Karpas-422 (cell line): ENCODE data around the gene H1-8. TPM values are rescaled to one million over a fixed set of nuclear protein-coding genes. Genes with fewer than 3 reads are reported as not detected.
"Not testable (repeated sequence)": the region's sequence is repeated elsewhere in the genome, so short reads cannot be mapped to it uniquely, and the experiment has no call there.

Source experiments
- DNase-seq: peaks from one replicate; pipeline ENCODE4 v3.0.0-alpha.2; 2015
- H2AFZ ChIP-seq: fragments of 200-600 bp; sonication (generic); 2 replicates; pipeline ENCODE4 v1.6.1; 2014; ENCODE audit warnings: antibody characterized with exemption, low read length, mixed read lengths
- H3K27ac ChIP-seq: fragments of 200-600 bp; sonication (generic); 2 replicates; pipeline ENCODE4 v1.5.1; 2014; ENCODE audit warnings: mild to moderate bottlenecking, low read length, moderate library complexity
- H3K27me3 ChIP-seq: fragments of 200-600 bp; sonication (generic); 2 replicates; pipeline ENCODE4 v1.6.1; 2014; ENCODE audit warnings: low read length, mixed read lengths
- H3K36me3 ChIP-seq: fragments of 200-600 bp; sonication (generic); 2 replicates; pipeline ENCODE4 v1.6.1; 2014; ENCODE audit warnings: low read length, mixed read lengths; ENCODE audit not compliant: insufficient read depth
- H3K4me1 ChIP-seq: fragments of 200-600 bp; sonication (generic); 2 replicates; pipeline ENCODE4 v1.6.1; 2014; ENCODE audit warnings: mild to moderate bottlenecking, low read length, mixed read lengths
- H3K4me2 ChIP-seq: fragments of 200-600 bp; sonication (generic); 2 replicates; pipeline ENCODE4 v1.6.1; 2014; ENCODE audit warnings: low read length, low read depth, mild to moderate bottlenecking; ENCODE audit not compliant: poor library complexity, severe bottlenecking
- H3K4me3 ChIP-seq: fragments of 200-600 bp; sonication (generic); 2 replicates; pipeline ENCODE4 v1.5.1; 2014; ENCODE audit warnings: mild to moderate bottlenecking, antibody characterized with exemption, low read length, mixed read lengths
- H3K79me2 ChIP-seq: fragments of 200-600 bp; sonication (generic); 2 replicates; pipeline ENCODE4 v1.6.1; 2014; ENCODE audit warnings: mild to moderate bottlenecking, low read length, mixed read lengths
- H3K9ac ChIP-seq: fragments of 200-600 bp; sonication (generic); 2 replicates; pipeline ENCODE4 v1.6.0; 2014; ENCODE audit warnings: low read length
- H3K9me2 ChIP-seq: fragments of 200-600 bp; sonication (generic), shearing (Covaris generic); replicated peaks from 2 replicates; pipeline ENCODE4 v1.6.0; 2014; ENCODE audit warnings: mild to moderate bottlenecking, low read length, moderate library complexity; ENCODE audit not compliant: insufficient read depth
- H3K9me3 ChIP-seq: fragments of 300-700, 200-600 bp; sonication (generic); 2 replicates; pipeline ENCODE4 v1.6.1; 2014; ENCODE audit warnings: low read length, mixed read lengths
- H4K20me1 ChIP-seq: fragments of 200-600 bp; sonication (generic); 2 replicates; pipeline ENCODE4 v1.6.1; 2014; ENCODE audit warnings: mild to moderate bottlenecking, antibody characterized with exemption, low read length, low read depth; ENCODE audit not compliant: insufficient read depth
- total RNA-seq: library from RNA; depleted of rRNA; stranded (reverse); fragments of >200 nt; shearing (Covaris generic); gene quantifications from 2 replicates; pipeline ENCODE4 v1.2.3, GENCODE V29; 2014; ENCODE audit warnings: low replicate concordance; rRNA removed

H1-8 gene
- total RNA-seq: not detected in 2 replicates

- H3K79me2 ChIP-seq: no peaks in the 10 kb centered on the region
- no peaks in the 10 kb centered on the region for H3K27me3 ChIP-seq
- H3K4me2 ChIP-seq: no peak within 1 kb of the TSS
- H3K36me3 ChIP-seq: no peaks in the 10 kb centered on the region
- H3K9ac ChIP-seq: no peak within 1 kb of the TSS
- no peak within 1 kb of the TSS for H3K4me3 ChIP-seq
- no peaks in the 10 kb centered on the region for H3K4me1 ChIP-seq
- no peaks in the 10 kb centered on the region for H4K20me1 ChIP-seq
- H3K27ac ChIP-seq: no peak within 1 kb of the TSS
- DNase-seq: no peak
- no peaks in the 10 kb centered on the region for H3K9me2 ChIP-seq
- H3K9me3 ChIP-seq: no peaks in the 10 kb centered on the region
- no peak within 1 kb of the TSS for H2AFZ ChIP-seq
These were observed at the start of gene H1-8 for GRCh38 chr3:129543156-129543790. Gene H1-8 (plus strand): TSS chr3:129543175. CDS start chr3:129543219, 44 bp downstream.

GRCh38 chr3:129493206-129493605, 49.8 kb upstream of the H1-8 start:
- H3K4me1 ChIP-seq: no peaks in the 10 kb centered on the region
- no peaks in the 10 kb centered on the region for H3K27me3 ChIP-seq
- H3K79me2 ChIP-seq: no peaks in the 10 kb centered on the region
- no peak overlapping the region for H3K4me3 ChIP-seq
- no peak overlapping the region for H3K4me2 ChIP-seq
- no peaks in the 10 kb centered on the region for H3K36me3 ChIP-seq
- no peaks in the 10 kb centered on the region for H3K9me2 ChIP-seq
- H3K9me3 ChIP-seq: no peaks in the 10 kb centered on the region
- no peaks in the 10 kb centered on the region for H4K20me1 ChIP-seq
- no peak overlapping the region for H2AFZ ChIP-seq
- no peak overlapping the region for H3K9ac ChIP-seq
- no peak overlapping the region for H3K27ac ChIP-seq
- no peak for DNase-seq

- H3K9me2 ChIP-seq, DNase-seq, H3K27ac ChIP-seq, H4K20me1 ChIP-seq, H3K4me3 ChIP-seq, H3K4me2 ChIP-seq, H3K9ac ChIP-seq, H2AFZ ChIP-seq, H3K27me3 ChIP-seq, H3K36me3 ChIP-seq, H3K9me3 ChIP-seq, H3K79me2 ChIP-seq, H3K4me1 ChIP-seq: not testable (repeated sequence)
These were observed 48.5 kb upstream of the H1-8 start for GRCh38 chr3:129494499-129494898.

- H3K9me3 ChIP-seq, H2AFZ ChIP-seq, H4K20me1 ChIP-seq, H3K4me2 ChIP-seq, DNase-seq, H3K4me3 ChIP-seq, H3K9me2 ChIP-seq, H3K27me3 ChIP-seq, H3K9ac ChIP-seq, H3K79me2 ChIP-seq, H3K27ac ChIP-seq, H3K4me1 ChIP-seq, H3K36me3 ChIP-seq: not testable (repeated sequence)
These were observed 47.9 kb upstream of the H1-8 start for GRCh38 chr3:129495006-129495639.

GRCh38 chr3:129497876-129498275, 45.1 kb upstream of the H1-8 start:
- not testable (repeated sequence) for H3K4me2 ChIP-seq, H3K4me1 ChIP-seq

GRCh38 chr3:129498603-129499488, 44.1 kb upstream of the H1-8 start:
- H3K4me2 ChIP-seq, H3K79me2 ChIP-seq, H3K9me2 ChIP-seq, H2AFZ ChIP-seq, DNase-seq, H4K20me1 ChIP-seq, H3K9ac ChIP-seq, H3K4me1 ChIP-seq, H3K36me3 ChIP-seq, H3K27me3 ChIP-seq, H3K4me3 ChIP-seq, H3K27ac ChIP-seq, H3K9me3 ChIP-seq: not testable (repeated sequence)

More at GRCh38 chr3:129497876-129498275, 45.1 kb upstream of the H1-8 start:
- DNase-seq, H3K9me3 ChIP-seq, H3K36me3 ChIP-seq, H3K4me3 ChIP-seq, H3K9me2 ChIP-seq, H2AFZ ChIP-seq, H4K20me1 ChIP-seq, H3K27ac ChIP-seq, H3K79me2 ChIP-seq, H3K9ac ChIP-seq, H3K27me3 ChIP-seq: not testable (repeated sequence)

- H3K4me2 ChIP-seq, H2AFZ ChIP-seq: not testable (repeated sequence)
These were observed 43.2 kb upstream of the H1-8 start for GRCh38 chr3:129499604-129500333.

GRCh38 chr3:129500334-129500658, 42.7 kb upstream of the H1-8 start:
- no peak overlapping the region for H3K4me3 ChIP-seq
- no peaks in the 10 kb centered on the region for H3K79me2 ChIP-seq
- no peak overlapping the region for H3K27ac ChIP-seq
- H3K27me3 ChIP-seq: no peaks in the 10 kb centered on the region
- DNase-seq: no peak
- no peaks in the 10 kb centered on the region for H4K20me1 ChIP-seq
- no peak overlapping the region for H3K4me2 ChIP-seq
- H2AFZ ChIP-seq: no peak overlapping the region
- no peaks in the 10 kb centered on the region for H3K4me1 ChIP-seq
- no peak overlapping the region for H3K9ac ChIP-seq
- no peaks in the 10 kb centered on the region for H3K36me3 ChIP-seq
- no peaks in the 10 kb centered on the region for H3K9me2 ChIP-seq
- no peaks in the 10 kb centered on the region for H3K9me3 ChIP-seq

More at GRCh38 chr3:129499604-129500333, 43.2 kb upstream of the H1-8 start:
- not testable (repeated sequence) for H3K4me3 ChIP-seq, H4K20me1 ChIP-seq, DNase-seq, H3K4me1 ChIP-seq, H3K9me3 ChIP-seq, H3K27me3 ChIP-seq, H3K79me2 ChIP-seq, H3K9me2 ChIP-seq, H3K9ac ChIP-seq, H3K36me3 ChIP-seq, H3K27ac ChIP-seq
